ENCODE data around the gene ADPRH. TPM values are rescaled to one million over a fixed set of nuclear protein-coding genes. Genes with fewer than 3 reads are reported as not detected.

ADPRH gene
- polyA plus RNA-seq, 3 donors, result 10.6 to 37.8 (median 31.5) TPM

DNA sequence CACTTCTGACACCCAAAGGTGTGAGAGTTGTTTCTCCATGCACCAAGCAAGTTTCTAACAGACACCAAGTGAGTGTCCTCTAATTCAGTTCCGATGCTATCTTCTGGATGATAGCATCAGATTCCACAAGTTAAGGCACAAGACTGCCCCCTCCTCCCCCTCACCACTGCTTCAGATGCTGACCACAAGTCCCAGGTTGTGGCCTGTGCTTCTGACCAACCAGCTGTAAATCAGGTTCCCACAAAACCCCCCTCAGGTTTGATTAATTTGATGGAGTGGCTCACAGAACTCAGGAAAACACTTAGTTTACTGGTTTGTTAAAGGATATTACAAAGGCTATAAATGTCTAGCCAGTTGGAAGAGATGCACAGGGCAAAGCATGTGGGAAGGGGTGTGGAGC is 11.4 kb downstream of the ADPRH start:
- H3K4me1 Mint-ChIP-seq, result peaks cover 55% of the 10 kb centered on the region
- peak overlapping the region in 3 of 7 donors; percentile 42 to 74 (median 59) for H3K27ac Mint-ChIP-seq

GRCh38 chr3:119592861-119593260 is 13.6 kb downstream of the ADPRH start:
- Histone ChIP-seq H3K27ac (ENCODE audit: low read depth in 1 of 2, low read length in 2 of 2) (no peak overlapping the region), H3K4me1 (ENCODE audit: control insufficient read depth in 1 of 2, insufficient read depth in 2 of 2, low read length in 2 of 2) (peaks cover 46 to 52% of the 10 kb centered on the region in 2 donors), H3K4me3 (replicated peaks in 1 of 3; ENCODE audit: low read depth in 2 of 3, low read length in 3 of 3) (no peak overlapping the region), H3K79me2 (ENCODE audit: insufficient read depth, low read length) (no peaks in the 10 kb centered on the region), H3K4me2 (replicated peaks; ENCODE audit: extremely low read depth, low read length, poor library complexity, severe bottlenecking) (no peak overlapping the region), H3K36me3 (replicated peaks in 1 of 2; ENCODE audit: control insufficient read depth in 1 of 2, insufficient read depth in 2 of 2, low read length in 2 of 2) (no peaks in the 10 kb centered on the region), H3K9me3 (replicated peaks in 1 of 2; ENCODE audit: control insufficient read depth in 1 of 2, insufficient read depth in 1 of 2, low read length in 2 of 2) (peaks cover 0 to 7% of the 10 kb centered on the region in 2 donors), H3K9ac (ENCODE audit: insufficient read depth, low read length, poor library complexity, severe bottlenecking) (no peak overlapping the region), H4K20me1 (ENCODE audit: insufficient read depth, low read length) (no peaks in the 10 kb centered on the region), H2AFZ (ENCODE audit: insufficient read depth, low read depth, low read length, poor library complexity, severe bottlenecking) (no peak overlapping the region), H3K27me3 (ENCODE audit: control insufficient read depth in 2 of 2, insufficient read depth in 2 of 2, low read length in 2 of 2) (no peaks in the 10 kb centered on the region)
- Mint-ChIP-seq H3K27me3 (ENCODE audit: low read depth in 3 of 3) (peaks cover 0 to 7% (median 0%) of the 10 kb centered on the region in 3 donors), H3K27ac (no peak overlapping the region), H3K36me3 (peaks cover 2 to 4% of the 10 kb centered on the region in 2 donors), H3K4me3 (no peak overlapping the region), H3K9me3 (peaks cover 0 to 11% (median 5%) of the 10 kb centered on the region in 7 donors), H3K4me1 (peaks cover 52% of the 10 kb centered on the region)
- WGBS (ENCODE audit: insufficient coverage), result 100% methylated on average over 1 of the region's 1 CpG
- intact Hi-C loops (cut with micrococcal nuclease), result no loop called here
- TF ChIP-seq, protein P1, sequence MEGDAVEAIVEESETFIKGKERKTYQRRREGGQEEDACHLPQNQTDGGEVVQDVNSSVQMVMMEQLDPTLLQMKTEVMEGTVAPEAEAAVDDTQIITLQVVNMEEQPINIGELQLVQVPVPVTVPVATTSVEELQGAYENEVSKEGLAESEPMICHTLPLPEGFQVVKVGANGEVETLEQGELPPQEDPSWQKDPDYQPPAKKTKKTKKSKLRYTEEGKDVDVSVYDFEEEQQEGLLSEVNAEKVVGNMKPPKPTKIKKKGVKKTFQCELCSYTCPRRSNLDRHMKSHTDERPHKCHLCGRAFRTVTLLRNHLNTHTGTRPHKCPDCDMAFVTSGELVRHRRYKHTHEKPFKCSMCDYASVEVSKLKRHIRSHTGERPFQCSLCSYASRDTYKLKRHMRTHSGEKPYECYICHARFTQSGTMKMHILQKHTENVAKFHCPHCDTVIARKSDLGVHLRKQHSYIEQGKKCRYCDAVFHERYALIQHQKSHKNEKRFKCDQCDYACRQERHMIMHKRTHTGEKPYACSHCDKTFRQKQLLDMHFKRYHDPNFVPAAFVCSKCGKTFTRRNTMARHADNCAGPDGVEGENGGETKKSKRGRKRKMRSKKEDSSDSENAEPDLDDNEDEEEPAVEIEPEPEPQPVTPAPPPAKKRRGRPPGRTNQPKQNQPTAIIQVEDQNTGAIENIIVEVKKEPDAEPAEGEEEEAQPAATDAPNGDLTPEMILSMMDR (IDR thresholded peaks at IDR 0.05), result no peak
- DNase-seq, result peak in 1 of 3 donors; percentile 21

More for the DNA sequence above, 11.4 kb downstream of the ADPRH start:
- DNase-seq, result no peak
- H3K4me1 ChIP-seq (ENCODE audit: control insufficient read depth in 1 of 2, insufficient read depth in 2 of 2, low read length in 2 of 2), result peaks cover 52 to 55% of the 10 kb centered on the region in 2 donors
- H3K79me2 ChIP-seq (ENCODE audit: insufficient read depth, low read length), result no peaks in the 10 kb centered on the region
- H3K9me3 ChIP-seq (replicated peaks in 1 of 2; ENCODE audit: control insufficient read depth in 1 of 2, insufficient read depth in 1 of 2, low read length in 2 of 2), result peaks cover 0 to 7% of the 10 kb centered on the region in 2 donors
- H2AFZ ChIP-seq (ENCODE audit: insufficient read depth, low read depth, low read length, poor library complexity, severe bottlenecking), result no peak overlapping the region
- Mint-ChIP-seq H3K27me3 (ENCODE audit: low read depth in 3 of 3) (peaks cover 0 to 4% (median 0%) of the 10 kb centered on the region in 3 donors), H3K9me3 (peaks cover 0 to 11% (median 5%) of the 10 kb centered on the region in 7 donors), H3K4me3 (no peak overlapping the region), H3K36me3 (peaks cover 10 to 15% of the 10 kb centered on the region in 2 donors)
- intact Hi-C loops (cut with micrococcal nuclease), result no loop called here
- no peaks in the 10 kb centered on the region for H3K27me3 ChIP-seq (ENCODE audit: control insufficient read depth in 2 of 2, insufficient read depth in 2 of 2, low read length in 2 of 2)
- no peaks in the 10 kb centered on the region for H3K36me3 ChIP-seq (replicated peaks in 1 of 2; ENCODE audit: control insufficient read depth in 1 of 2, insufficient read depth in 2 of 2, low read length in 2 of 2)
- TF ChIP-seq, protein P1 (IDR thresholded peaks at IDR 0.05), result no peak
- no peak overlapping the region for H3K4me3 ChIP-seq (replicated peaks in 1 of 3; ENCODE audit: low read depth in 2 of 3, low read length in 3 of 3)
- H3K9ac ChIP-seq (ENCODE audit: insufficient read depth, low read length, poor library complexity, severe bottlenecking), result no peak overlapping the region
- H3K4me2 ChIP-seq (replicated peaks; ENCODE audit: extremely low read depth, low read length, poor library complexity, severe bottlenecking), result no peak overlapping the region
- 100% methylated on average over 1 of the region's 1 CpG for WGBS (ENCODE audit: insufficient coverage)
- H4K20me1 ChIP-seq (ENCODE audit: insufficient read depth, low read length), result no peaks in the 10 kb centered on the region
- no peak overlapping the region for H3K27ac ChIP-seq (ENCODE audit: low read depth in 1 of 2, low read length in 2 of 2)

All from CD14-positive monocyte (primary cell).